Measurements from ENCODE around the gene TIGD1. TPM values are rescaled to one million over a fixed set of nuclear protein-coding genes. Genes with fewer than 3 reads are reported as not detected.

The TIGD1 gene
- total RNA-seq, 1 donor: 7.8 TPM

GRCh38 chr2:232525199-232525598 lies 25.2 kb downstream of the TIGD1 start:
- no peak overlapping the region for H3K4me3 ChIP-seq (ENCODE audit: low read depth, low read length)
- DNase-seq (ENCODE audit: low read depth): no peak
- no peak for TF ChIP-seq CTCF (IDR thresholded peaks at IDR 0.05; ENCODE audit: insufficient read depth, low read length)

- TF ChIP-seq CTCF (IDR thresholded peaks at IDR 0.05; ENCODE audit: insufficient read depth, low read length): no peak
- DNase-seq (ENCODE audit: low read depth): no peak
- H3K4me3 ChIP-seq (ENCODE audit: low read depth, low read length): no peak overlapping the region
Observed at GRCh38 chr2:232524771-232525170, 25.6 kb downstream of the TIGD1 start.

- TF ChIP-seq CTCF (IDR thresholded peaks at IDR 0.05; ENCODE audit: insufficient read depth, low read length): no peak
Observed at GRCh38 chr2:232523682-232524597, 26.4 kb downstream of the TIGD1 start.

GRCh38 chr2:232523402-232523681 lies 27.0 kb downstream of the TIGD1 start:
- DNase-seq (ENCODE audit: low read depth): no peak
- TF ChIP-seq CTCF (IDR thresholded peaks at IDR 0.05; ENCODE audit: insufficient read depth, low read length): no peak
- H3K4me3 ChIP-seq (ENCODE audit: low read depth, low read length): no peak overlapping the region

More at GRCh38 chr2:232523682-232524597, 26.4 kb downstream of the TIGD1 start:
- DNase-seq (ENCODE audit: low read depth): peak; percentile 14
- H3K4me3 ChIP-seq (ENCODE audit: low read depth, low read length): peak overlapping the region; percentile 13

- TF ChIP-seq CTCF (IDR thresholded peaks at IDR 0.05; ENCODE audit: insufficient read depth, low read length): no peak
- DNase-seq (ENCODE audit: low read depth): no peak
Observed at GRCh38 chr2:232522623-232523401, 27.5 kb downstream of the TIGD1 start.

GRCh38 chr2:232521959-232522622 lies 28.3 kb downstream of the TIGD1 start:
- peak; percentile 54 for TF ChIP-seq CTCF (IDR thresholded peaks at IDR 0.05; ENCODE audit: insufficient read depth, low read length)
- H3K4me3 ChIP-seq (ENCODE audit: low read depth, low read length): no peak overlapping the region
- DNase-seq (ENCODE audit: low read depth): no peak

More at GRCh38 chr2:232522623-232523401, 27.5 kb downstream of the TIGD1 start:
- H3K4me3 ChIP-seq (ENCODE audit: low read depth, low read length): no peak overlapping the region

Measured in fibroblast of the aortic adventitia (primary cell).